ENCODE measurements around the gene FLVCR2.

The FLVCR2 gene

GRCh38 chr14:75578102-75578785 is at the start of gene FLVCR2:
TSS of gene FLVCR2 (plus strand) at chr14:75578620. CDS start at chr14:75578973, 353 bp downstream.
- peak in 1 of 2 donors; percentile 39 for DNase-seq (ENCODE audit: low read depth in 2 of 2)

GRCh38 chr14:75531256-75531655 is 47.2 kb upstream of the FLVCR2 start:
- DNase-seq (ENCODE audit: low read depth in 2 of 2) = no peak

- DNase-seq (ENCODE audit: low read depth in 2 of 2) = no peak
These were observed 46.6 kb upstream of the FLVCR2 start for GRCh38 chr14:75531660-75532317.

- no peak for DNase-seq (ENCODE audit: low read depth in 2 of 2)
These were observed 44.4 kb upstream of the FLVCR2 start for GRCh38 chr14:75533791-75534555.

GRCh38 chr14:75535164-75535898 is 43.1 kb upstream of the FLVCR2 start:
- no peak for DNase-seq (ENCODE audit: low read depth in 2 of 2)

- DNase-seq (ENCODE audit: low read depth in 2 of 2) = no peak
These were observed 41.3 kb upstream of the FLVCR2 start for GRCh38 chr14:75537071-75537470.

- DNase-seq (ENCODE audit: low read depth in 2 of 2) = no peak
These were observed 39.3 kb upstream of the FLVCR2 start for GRCh38 chr14:75539162-75539560.

GRCh38 chr14:75539561-75540478 is 38.6 kb upstream of the FLVCR2 start:
- DNase-seq (ENCODE audit: low read depth in 2 of 2) = no peak

GRCh38 chr14:75540479-75540851 is 38.0 kb upstream of the FLVCR2 start:
- no peak for DNase-seq (ENCODE audit: low read depth in 2 of 2)

GRCh38 chr14:75542588-75543091 is 35.8 kb upstream of the FLVCR2 start:
- DNase-seq (ENCODE audit: low read depth in 2 of 2) = peak; percentile 39 to 45

- no peak for DNase-seq (ENCODE audit: low read depth in 2 of 2)
These were observed 35.2 kb upstream of the FLVCR2 start for GRCh38 chr14:75543253-75543652.

- DNase-seq (ENCODE audit: low read depth in 2 of 2) = no peak
These were observed 34.6 kb upstream of the FLVCR2 start for GRCh38 chr14:75543786-75544185.

- DNase-seq (ENCODE audit: low read depth in 2 of 2) = no peak
These were observed 32.5 kb upstream of the FLVCR2 start for GRCh38 chr14:75545907-75546306.

GRCh38 chr14:75547552-75548250 is 30.7 kb upstream of the FLVCR2 start:
- no peak for DNase-seq (ENCODE audit: low read depth in 2 of 2)

GRCh38 chr14:75548544-75548943 is 29.9 kb upstream of the FLVCR2 start:
- DNase-seq (ENCODE audit: low read depth in 2 of 2) = no peak

- DNase-seq (ENCODE audit: low read depth in 2 of 2) = no peak
These were observed 29.3 kb upstream of the FLVCR2 start for GRCh38 chr14:75549169-75549568.

- no peak for DNase-seq (ENCODE audit: low read depth in 2 of 2)
These were observed 27.4 kb upstream of the FLVCR2 start for GRCh38 chr14:75551021-75551420.

GRCh38 chr14:75553157-75553556 is 25.3 kb upstream of the FLVCR2 start:
- no peak for DNase-seq (ENCODE audit: low read depth in 2 of 2)

- DNase-seq (ENCODE audit: low read depth in 2 of 2) = no peak
These were observed 24.6 kb upstream of the FLVCR2 start for GRCh38 chr14:75553761-75554364.

- no peak for DNase-seq (ENCODE audit: low read depth in 2 of 2)
These were observed 23.9 kb upstream of the FLVCR2 start for GRCh38 chr14:75554482-75554881.

Data from stimulated activated CD8-positive, alpha-beta memory T cell treated with anti-CD3 and anti-CD28 coated beads, Interleukin-7, amount 100 ng/mL, for 1 hour (primary cell).